ENCODE data around the gene ACTN4. TPM values are rescaled to one million over a fixed set of nuclear protein-coding genes. Genes with fewer than 3 reads are reported as not detected.
"Not testable (repeated sequence)": the region's sequence is repeated elsewhere in the genome, so short reads cannot be mapped to it uniquely, and the experiment has no call there.

The ACTN4 gene
- polyA plus RNA-seq, 2 donors, result 261 to 376 TPM

GRCh38 chr19:38743394-38744297 is 96.2 kb downstream of the ACTN4 start:
- H3K9me3 ChIP-seq (ENCODE audit: control insufficient read depth in 2 of 2, insufficient read depth in 1 of 2, low read depth in 1 of 2, low read length in 1 of 2), result no peaks in the 10 kb centered on the region
- 64 to 73% methylated on average over 17 to 20 of the region's 20 CpGs for WGBS, 2 donors

DNA sequence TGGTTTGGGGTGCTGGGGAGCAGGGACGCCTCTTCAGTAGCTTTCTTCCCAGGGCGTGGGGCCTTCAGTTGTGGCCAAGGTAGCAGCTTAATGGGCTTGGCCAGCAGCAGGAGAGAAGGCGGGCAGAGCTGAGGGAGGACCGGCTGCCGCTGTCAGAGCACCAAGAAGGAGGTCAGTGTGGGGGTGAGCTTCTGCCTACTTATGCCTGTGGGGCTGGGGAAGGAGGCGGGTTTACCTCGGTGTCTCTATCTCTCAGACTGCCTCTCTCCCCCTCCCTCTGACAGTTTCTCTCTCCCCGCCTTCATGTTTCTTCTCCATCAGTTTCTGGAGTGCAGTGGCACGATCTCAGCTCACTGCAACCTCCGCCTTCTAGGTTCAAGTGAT is 96.8 kb downstream of the ACTN4 start, which contains the start of gene CAPN12:
Gene CAPN12 (minus strand): TSS at position 177 of the 384 bp plus-strand sequence. CDS start 309 bp downstream, outside the sequence.
- no peak within 1 kb of the TSS for H3K4me3 ChIP-seq (ENCODE audit: low read depth in 1 of 2, low read length in 2 of 2)
- H3K36me3 ChIP-seq (ENCODE audit: control insufficient read depth in 2 of 2, insufficient read depth in 2 of 2, low read length in 1 of 2), result no peaks in the 10 kb centered on the region
- 80 to 82% methylated on average over 10 of the region's 10 CpGs for WGBS, 2 donors
- H3K27me3 ChIP-seq (ENCODE audit: control insufficient read depth in 1 of 2, insufficient read depth in 2 of 2, low read length in 2 of 2), result no peaks in the 10 kb centered on the region
- no peaks in the 10 kb centered on the region for H3K9me3 ChIP-seq (ENCODE audit: control insufficient read depth in 2 of 2, insufficient read depth in 1 of 2, low read depth in 1 of 2, low read length in 1 of 2)
- H3K4me1 ChIP-seq (ENCODE audit: control insufficient read depth in 2 of 2, insufficient read depth in 2 of 2, low read length in 1 of 2), result peaks cover 0 to 3% of the 10 kb centered on the region in 2 donors
- no peak within 1 kb of the TSS for H3K27ac ChIP-seq (ENCODE audit: low read depth in 2 of 2, low read length in 1 of 2)

More at GRCh38 chr19:38743394-38744297, 96.2 kb downstream of the ACTN4 start:
- Histone ChIP-seq H3K4me3 (ENCODE audit: low read depth in 1 of 2, low read length in 2 of 2) (no peak overlapping the region), H3K4me1 (ENCODE audit: control insufficient read depth in 2 of 2, insufficient read depth in 2 of 2, low read length in 1 of 2) (peaks cover 0 to 3% of the 10 kb centered on the region in 2 donors), H3K27ac (ENCODE audit: low read depth in 2 of 2, low read length in 1 of 2) (no peak overlapping the region), H3K27me3 (ENCODE audit: control insufficient read depth in 1 of 2, insufficient read depth in 2 of 2, low read length in 2 of 2) (no peaks in the 10 kb centered on the region), H3K36me3 (ENCODE audit: control insufficient read depth in 2 of 2, insufficient read depth in 2 of 2, low read length in 1 of 2) (no peaks in the 10 kb centered on the region)

DNA sequence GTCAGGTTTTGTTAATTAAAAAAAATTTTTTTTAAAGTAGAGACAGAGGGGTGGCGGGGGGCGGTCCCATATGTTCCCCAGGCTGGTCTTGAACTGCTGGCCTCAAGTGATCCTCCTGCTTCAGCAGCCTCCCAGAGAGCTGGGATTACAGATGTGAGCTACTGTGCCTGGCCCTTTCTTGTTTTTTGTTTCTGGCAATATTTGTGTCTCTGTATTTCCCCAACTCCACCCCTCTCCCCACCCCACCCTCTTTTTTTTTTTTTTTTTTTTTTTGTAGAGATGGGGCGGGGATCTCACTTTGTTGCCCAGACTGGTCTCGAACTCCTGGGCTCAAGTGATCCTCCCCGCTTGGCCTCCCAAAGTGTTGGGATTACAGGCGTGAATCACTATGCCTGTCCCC is 97.4 kb downstream of the ACTN4 start:
- 72 to 85% methylated on average over 6 of the region's 6 CpGs for WGBS, 2 donors

DNA sequence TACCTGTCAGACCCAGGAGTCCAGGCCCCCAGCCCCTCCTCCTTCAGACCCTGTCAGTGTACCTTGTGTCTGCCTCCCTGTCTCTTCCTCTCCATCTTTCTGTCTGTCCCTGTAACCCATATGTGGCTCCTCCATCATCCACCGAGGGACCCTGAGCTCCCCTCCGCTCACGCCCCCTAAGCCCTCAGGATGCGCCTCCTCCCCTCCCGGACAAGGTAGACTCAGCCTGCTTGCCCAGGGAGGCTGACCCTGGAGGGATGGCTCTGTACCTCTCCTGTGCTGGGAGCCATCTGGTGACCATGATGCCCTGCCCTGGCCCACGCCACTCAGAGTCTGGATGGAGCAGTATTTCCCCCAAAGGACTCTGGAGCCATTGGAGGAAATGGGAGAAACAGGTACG is 97.9 kb downstream of the ACTN4 start:
- no peaks in the 10 kb centered on the region for H3K9me3 ChIP-seq (ENCODE audit: control insufficient read depth in 2 of 2, insufficient read depth in 1 of 2, low read depth in 1 of 2, low read length in 1 of 2)
- no peaks in the 10 kb centered on the region for H3K36me3 ChIP-seq (ENCODE audit: control insufficient read depth in 2 of 2, insufficient read depth in 2 of 2, low read length in 1 of 2)
- H3K4me3 ChIP-seq (ENCODE audit: low read depth in 1 of 2, low read length in 2 of 2), result no peak overlapping the region
- 78 to 86% methylated on average over 7 of the region's 7 CpGs for WGBS, 2 donors
- no peaks in the 10 kb centered on the region for H3K4me1 ChIP-seq (ENCODE audit: control insufficient read depth in 2 of 2, insufficient read depth in 2 of 2, low read length in 1 of 2)
- no peaks in the 10 kb centered on the region for H3K27me3 ChIP-seq (ENCODE audit: control insufficient read depth in 1 of 2, insufficient read depth in 2 of 2, low read length in 2 of 2)
- no peak overlapping the region for H3K27ac ChIP-seq (ENCODE audit: low read depth in 2 of 2, low read length in 1 of 2)

More for the DNA sequence above, 97.4 kb downstream of the ACTN4 start:
- no peaks in the 10 kb centered on the region for H3K9me3 ChIP-seq (ENCODE audit: control insufficient read depth in 2 of 2, insufficient read depth in 1 of 2, low read depth in 1 of 2, low read length in 1 of 2)
- no peak overlapping the region for H3K4me3 ChIP-seq (ENCODE audit: low read depth in 1 of 2, low read length in 2 of 2)
- peaks cover 0 to 3% of the 10 kb centered on the region in 2 donors for H3K4me1 ChIP-seq (ENCODE audit: control insufficient read depth in 2 of 2, insufficient read depth in 2 of 2, low read length in 1 of 2)
- H3K36me3 ChIP-seq (ENCODE audit: control insufficient read depth in 2 of 2, insufficient read depth in 2 of 2, low read length in 1 of 2), result no peaks in the 10 kb centered on the region
- no peak overlapping the region for H3K27ac ChIP-seq (ENCODE audit: low read depth in 2 of 2, low read length in 1 of 2)
- H3K27me3 ChIP-seq (ENCODE audit: control insufficient read depth in 1 of 2, insufficient read depth in 2 of 2, low read length in 2 of 2), result no peaks in the 10 kb centered on the region

DNA sequence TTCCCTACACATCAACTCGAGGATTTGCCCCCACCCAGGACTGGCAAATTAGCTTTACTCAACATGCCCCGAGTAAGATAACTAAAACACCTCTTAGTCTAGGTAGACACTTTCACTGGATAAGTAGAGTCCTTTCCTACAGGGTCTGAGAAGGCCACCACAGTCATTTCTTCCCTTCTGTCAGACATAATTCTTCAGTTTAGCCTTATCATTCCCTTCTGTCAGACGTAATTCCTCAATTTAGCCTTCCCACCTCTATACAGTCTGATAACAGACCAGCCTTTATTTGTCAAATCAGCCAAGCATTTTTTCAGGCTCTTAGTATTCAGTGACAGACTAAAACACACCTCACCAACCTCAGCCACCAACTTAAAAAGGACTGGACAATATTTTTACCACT is 106.3 kb downstream of the ACTN4 start:
- H3K27me3 ChIP-seq (ENCODE audit: control insufficient read depth in 1 of 2, insufficient read depth in 2 of 2, low read length in 2 of 2); H3K4me1 ChIP-seq (ENCODE audit: control insufficient read depth in 2 of 2, insufficient read depth in 2 of 2, low read length in 1 of 2); H3K27ac ChIP-seq (ENCODE audit: low read depth in 2 of 2, low read length in 1 of 2); H3K9me3 ChIP-seq (ENCODE audit: control insufficient read depth in 2 of 2, insufficient read depth in 1 of 2, low read depth in 1 of 2, low read length in 1 of 2); H3K4me3 ChIP-seq (ENCODE audit: low read depth in 1 of 2, low read length in 2 of 2); H3K36me3 ChIP-seq (ENCODE audit: control insufficient read depth in 2 of 2, insufficient read depth in 2 of 2, low read length in 1 of 2): not testable (repeated sequence)
- WGBS, 2 donors, result 70 to 87% methylated on average over 3 of the region's 3 CpGs

GRCh38 chr19:38754196-38754595 is 106.7 kb downstream of the ACTN4 start:
- WGBS, 2 donors, result 81 to 95% methylated on average over 2 of the region's 2 CpGs
- not testable (repeated sequence) for H3K36me3 ChIP-seq (ENCODE audit: control insufficient read depth in 2 of 2, insufficient read depth in 2 of 2, low read length in 1 of 2); H3K4me3 ChIP-seq (ENCODE audit: low read depth in 1 of 2, low read length in 2 of 2); H3K27ac ChIP-seq (ENCODE audit: low read depth in 2 of 2, low read length in 1 of 2); H3K9me3 ChIP-seq (ENCODE audit: control insufficient read depth in 2 of 2, insufficient read depth in 1 of 2, low read depth in 1 of 2, low read length in 1 of 2); H3K27me3 ChIP-seq (ENCODE audit: control insufficient read depth in 1 of 2, insufficient read depth in 2 of 2, low read length in 2 of 2); H3K4me1 ChIP-seq (ENCODE audit: control insufficient read depth in 2 of 2, insufficient read depth in 2 of 2, low read length in 1 of 2)

GRCh38 chr19:38759590-38760003 is 112.1 kb downstream of the ACTN4 start:
- H3K27ac ChIP-seq (ENCODE audit: low read depth in 2 of 2, low read length in 1 of 2), result no peak overlapping the region
- no peaks in the 10 kb centered on the region for H3K36me3 ChIP-seq (ENCODE audit: control insufficient read depth in 2 of 2, insufficient read depth in 2 of 2, low read length in 1 of 2)
- no peak overlapping the region for H3K4me3 ChIP-seq (ENCODE audit: low read depth in 1 of 2, low read length in 2 of 2)
- H3K27me3 ChIP-seq (ENCODE audit: control insufficient read depth in 1 of 2, insufficient read depth in 2 of 2, low read length in 2 of 2), result no peaks in the 10 kb centered on the region
- no peaks in the 10 kb centered on the region for H3K4me1 ChIP-seq (ENCODE audit: control insufficient read depth in 2 of 2, insufficient read depth in 2 of 2, low read length in 1 of 2)
- WGBS, 2 donors, result 54 to 72% methylated on average over 10 of the region's 10 CpGs
- no peaks in the 10 kb centered on the region for H3K9me3 ChIP-seq (ENCODE audit: control insufficient read depth in 2 of 2, insufficient read depth in 1 of 2, low read depth in 1 of 2, low read length in 1 of 2)

DNA sequence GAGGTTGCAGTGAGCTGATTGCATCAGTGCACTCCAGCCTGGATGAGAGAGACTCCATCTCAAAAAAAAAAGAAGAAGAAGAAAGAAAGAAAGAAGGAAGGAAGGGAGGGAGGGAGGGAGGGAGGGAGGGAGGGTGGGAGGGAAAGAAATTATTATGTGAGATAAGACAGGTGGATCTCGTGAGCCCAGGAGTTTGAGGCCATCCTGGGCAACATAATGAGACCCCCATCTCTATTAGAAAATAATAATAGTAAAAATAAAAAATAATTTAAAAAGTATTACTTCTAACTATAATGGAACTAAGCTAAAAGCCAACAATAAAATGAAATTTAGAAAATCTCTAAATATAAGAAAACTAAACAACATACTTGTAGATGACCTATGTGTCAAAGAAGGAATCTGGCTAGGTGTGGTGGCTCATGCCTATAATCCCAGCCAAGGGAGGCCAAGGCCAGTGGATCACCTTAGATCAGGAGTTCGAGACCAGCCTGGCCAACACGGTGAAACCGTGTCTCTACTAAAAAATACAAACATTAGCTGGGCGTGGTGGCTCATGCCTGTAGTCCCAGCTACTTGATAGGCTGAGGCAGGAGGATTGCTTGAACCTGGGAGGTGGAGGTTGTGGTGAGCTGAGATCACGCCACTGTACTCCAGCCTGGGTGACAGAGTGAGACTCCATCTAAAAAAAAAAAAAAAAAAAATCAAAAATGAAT is 113.5 kb downstream of the ACTN4 start:
- 69 to 86% methylated on average over 6 of the region's 6 CpGs for WGBS, 2 donors
- not testable (repeated sequence) for H3K4me3 ChIP-seq (ENCODE audit: low read depth in 1 of 2, low read length in 2 of 2); H3K27me3 ChIP-seq (ENCODE audit: control insufficient read depth in 1 of 2, insufficient read depth in 2 of 2, low read length in 2 of 2); H3K27ac ChIP-seq (ENCODE audit: low read depth in 2 of 2, low read length in 1 of 2); H3K36me3 ChIP-seq (ENCODE audit: control insufficient read depth in 2 of 2, insufficient read depth in 2 of 2, low read length in 1 of 2); H3K4me1 ChIP-seq (ENCODE audit: control insufficient read depth in 2 of 2, insufficient read depth in 2 of 2, low read length in 1 of 2); H3K9me3 ChIP-seq (ENCODE audit: control insufficient read depth in 2 of 2, insufficient read depth in 1 of 2, low read depth in 1 of 2, low read length in 1 of 2)

DNA sequence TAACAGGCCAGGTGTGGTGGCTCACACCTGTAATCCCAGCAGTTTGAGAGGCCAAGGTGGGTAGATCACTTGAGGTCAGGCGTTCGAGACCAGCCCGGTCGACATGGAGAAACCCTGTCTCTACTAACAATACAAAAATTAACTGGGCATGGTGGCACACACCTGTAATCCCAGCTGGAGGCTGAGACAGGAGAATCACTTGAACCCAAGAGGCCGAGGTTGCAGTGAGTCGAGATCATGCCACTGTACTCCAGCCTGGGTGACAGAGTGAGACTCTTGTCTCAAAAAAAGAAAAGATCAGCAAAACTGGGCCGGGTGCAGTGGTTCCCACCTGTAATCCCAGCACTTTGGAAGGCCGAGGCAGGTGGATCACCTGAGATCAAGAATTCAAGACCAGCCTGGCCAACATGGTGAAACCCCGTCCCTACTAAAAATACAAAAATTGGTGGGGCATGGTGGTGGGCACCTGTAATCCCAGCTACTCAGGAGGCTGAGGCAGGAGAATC is 114.5 kb downstream of the ACTN4 start:
- H3K27ac ChIP-seq (ENCODE audit: low read depth in 2 of 2, low read length in 1 of 2); H3K27me3 ChIP-seq (ENCODE audit: control insufficient read depth in 1 of 2, insufficient read depth in 2 of 2, low read length in 2 of 2): not testable (repeated sequence)
- WGBS, 2 donors, result 96 to 97% methylated on average over 9 of the region's 9 CpGs

More for the DNA sequence above, 114.5 kb downstream of the ACTN4 start:
- H3K4me3 ChIP-seq (ENCODE audit: low read depth in 1 of 2, low read length in 2 of 2); H3K4me1 ChIP-seq (ENCODE audit: control insufficient read depth in 2 of 2, insufficient read depth in 2 of 2, low read length in 1 of 2); H3K9me3 ChIP-seq (ENCODE audit: control insufficient read depth in 2 of 2, insufficient read depth in 1 of 2, low read depth in 1 of 2, low read length in 1 of 2); H3K36me3 ChIP-seq (ENCODE audit: control insufficient read depth in 2 of 2, insufficient read depth in 2 of 2, low read length in 1 of 2): not testable (repeated sequence)
